Activated CD4-positive, alpha-beta memory T cell treated with anti-CD3 and anti-CD28 coated beads, Interleukin-2, amount 10 ng/mL, durations not matched to agents 7 days and 5 days (primary cell): ENCODE results near the gene INAFM1. TPM values are rescaled to one million over a fixed set of nuclear protein-coding genes. Genes with fewer than 3 reads are reported as not detected.

Experiments used
- CTCF ChIA-PET: fragments of 350-600 bp; sonication (Branson Sonifier 250); formaldehyde crosslinking; loops from one replicate; lab custom pipeline; 2021; ENCODE audit warnings: antibody characterized with exemption, inconsistent platforms; lab: Charles Lee
- POLR2A ChIA-PET: fragments of 350-600 bp; sonication (Branson Sonifier 250); formaldehyde crosslinking; loops from one replicate; lab custom pipeline; 2021; ENCODE audit warnings: antibody characterized with exemption; lab: Charles Lee
- DNase-seq: peaks from one replicate; pipeline ENCODE4 v3.0.0-alpha.2; 2020
- H3K27ac Mint-ChIP-seq: one replicate; pipeline ENCODE4 v1.8.0; 2021; ENCODE audit warnings: mild to moderate bottlenecking, mixed read lengths
- H3K27me3 Mint-ChIP-seq: one replicate; pipeline ENCODE4 v1.8.0; 2021; ENCODE audit warnings: mixed read lengths
- H3K36me3 Mint-ChIP-seq: one replicate; pipeline ENCODE4 v1.8.0; 2021; ENCODE audit warnings: low read depth, mixed read lengths
- H3K4me1 Mint-ChIP-seq: one replicate; pipeline ENCODE4 v1.8.0; 2021; ENCODE audit warnings: mixed read lengths
- H3K4me3 Mint-ChIP-seq: one replicate; pipeline ENCODE4 v1.8.0; 2021; ENCODE audit warnings: mild to moderate bottlenecking, mixed read lengths
- H3K9me3 Mint-ChIP-seq: one replicate; pipeline ENCODE4 v1.8.0; 2021; ENCODE audit warnings: mixed read lengths
- total RNA-seq, 2 experiments: library from RNA; stranded (reverse); gene quantifications; one replicate each; pipeline ENCODE4 v1.2.3, GENCODE V29; 2021

INAFM1 gene
- total RNA-seq, 2 experiments from 2014 or later: 12.6 to 13.9 TPM

DNA sequence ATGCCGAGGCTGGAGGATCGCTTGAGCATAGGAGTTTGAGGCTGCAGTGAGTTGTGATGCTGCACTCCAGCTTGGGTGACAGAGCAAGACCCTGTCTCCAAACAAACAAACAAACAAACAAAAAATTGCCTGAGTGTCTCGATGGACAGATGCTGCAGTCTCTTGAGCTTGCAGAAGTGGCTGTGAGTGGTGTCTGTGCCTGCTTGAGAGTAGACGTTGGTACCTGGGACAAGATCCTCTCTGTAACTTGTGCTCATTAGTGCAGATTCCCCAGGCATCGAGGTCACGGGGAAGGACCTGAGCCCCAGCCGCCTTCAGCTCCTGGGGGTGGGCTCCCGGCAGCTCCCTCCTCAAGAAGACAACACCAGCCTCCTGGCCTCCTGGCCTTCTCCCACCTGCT, 48.7 kb downstream of the INAFM1 start:
- Mint-ChIP-seq H3K9me3 (no peaks in the 10 kb centered on the region), H3K27ac (no peak overlapping the region), H3K27me3 (peaks cover 29% of the 10 kb centered on the region), H3K4me1 (peaks cover 4% of the 10 kb centered on the region), H3K4me3 (no peak overlapping the region), H3K36me3 (no peaks in the 10 kb centered on the region)
- DNase-seq: no peak
- ChIA-PET POLR2A (no interaction called here), CTCF (interaction anchor here (0.7 to 0.9 kb wide), 4 partner anchors 12 to 207 kb away, joined by 3 read pairs; partner anchors contain the start of gene DHX34)

DNA sequence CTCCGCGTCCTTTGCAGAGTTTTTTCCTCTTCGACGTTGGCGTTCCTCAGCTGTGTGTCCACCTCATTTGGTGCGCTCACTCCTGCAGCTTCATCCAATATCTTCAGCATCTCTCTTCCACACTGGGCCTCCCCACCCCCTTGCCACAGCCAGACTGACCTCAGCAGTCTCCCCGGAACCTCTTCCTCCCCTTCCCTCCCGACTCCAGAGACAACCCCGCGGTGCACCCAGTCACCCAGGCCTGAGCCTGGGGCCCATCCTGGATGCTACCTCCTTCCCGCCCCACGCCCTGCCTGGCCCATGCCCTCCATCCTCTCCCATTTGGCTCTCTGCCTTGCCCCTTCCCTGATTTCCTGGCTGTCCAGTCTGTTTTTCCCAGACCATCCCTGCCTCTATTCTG, 49.2 kb downstream of the INAFM1 start:
- Mint-ChIP-seq H3K36me3 (no peaks in the 10 kb centered on the region), H3K27me3 (peaks cover 29% of the 10 kb centered on the region), H3K27ac (no peak overlapping the region), H3K4me1 (peaks cover 4% of the 10 kb centered on the region), H3K9me3 (no peaks in the 10 kb centered on the region), H3K4me3 (no peak overlapping the region)
- ChIA-PET CTCF (interaction anchor here (0.6 to 0.7 kb wide), 2 partner anchors 110 to 207 kb away, joined by 3 read pairs; no protein-coding TSS in a partner anchor), POLR2A (no interaction called here)
- DNase-seq: no peak

DNA sequence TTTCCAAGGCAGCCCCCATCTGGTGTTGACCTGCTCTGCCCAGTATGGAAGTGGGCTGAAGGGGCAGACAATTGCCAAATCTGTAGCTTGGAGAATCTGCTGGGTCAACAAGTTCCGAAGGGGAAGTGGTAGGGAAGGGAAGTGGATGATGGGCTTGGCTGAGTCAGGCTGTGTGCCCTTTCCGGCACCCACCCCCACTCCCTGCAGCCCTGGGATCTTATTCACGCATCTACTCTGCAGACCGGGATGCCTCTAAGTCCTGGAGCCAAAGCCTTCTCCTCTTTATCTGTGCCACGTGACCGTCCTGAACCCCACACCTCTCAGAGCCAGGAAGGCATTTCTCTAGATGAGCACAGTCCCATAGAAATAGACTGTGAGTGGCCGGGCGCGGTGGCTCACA, 49.8 kb downstream of the INAFM1 start:
- ChIA-PET POLR2A (no interaction called here), CTCF (interaction anchor here (0.6 kb wide), 1 partner anchor 110 kb away, joined by 3 read pairs; no protein-coding TSS in a partner anchor)

More for the DNA sequence above, 49.8 kb downstream of the INAFM1 start:
- peaks cover 29% of the 10 kb centered on the region for H3K27me3 Mint-ChIP-seq
- H3K9me3 Mint-ChIP-seq: no peaks in the 10 kb centered on the region
- peaks cover 4% of the 10 kb centered on the region for H3K4me1 Mint-ChIP-seq
- no peak for DNase-seq
- no peak overlapping the region for H3K27ac Mint-ChIP-seq
- no peak overlapping the region for H3K4me3 Mint-ChIP-seq
- H3K36me3 Mint-ChIP-seq: no peaks in the 10 kb centered on the region

Other genes starting within 250 kb of the INAFM1 start
- 10 to 100 TPM; 56.2 to 56.3 TPM for gene TMEM160, start 226.3 kb upstream of the INAFM1 start, total RNA-seq
- 100 to 1,000 TPM in 1 of 2 experiments, 10 to 100 TPM in 1; 98.3 to 104 TPM for gene ZC3H4, start 161.1 kb upstream of the INAFM1 start, total RNA-seq
- gene SAE1, start 144.1 kb upstream of the INAFM1 start, total RNA-seq: 100 to 1,000 TPM; 150 TPM
- gene BBC3, start 43.7 kb upstream of the INAFM1 start, total RNA-seq: 10 to 100 TPM; 17.3 to 19.0 TPM
- 10 to 100 TPM; 29.9 to 30.2 TPM for gene CCDC9, start 18.4 kb upstream of the INAFM1 start, total RNA-seq
- gene C5AR1, start 35.0 kb downstream of the INAFM1 start, total RNA-seq: not detected
- gene C5AR2, start 57.3 kb downstream of the INAFM1 start, total RNA-seq: 1 to 10 TPM; 4.7 to 5.5 TPM
- gene DHX34, start 74.4 kb downstream of the INAFM1 start, total RNA-seq: 10 to 100 TPM; 10.3 to 10.5 TPM
- under 1 TPM in 1 of 2 experiments, not detected in 1; 0.18 TPM for gene MEIS3, start 144.6 kb downstream of the INAFM1 start, total RNA-seq
- gene SLC8A2, start 197.0 kb downstream of the INAFM1 start, total RNA-seq: not detected
- gene KPTN, start 209.3 kb downstream of the INAFM1 start, total RNA-seq: 1 to 10 TPM; 6.6 to 7.7 TPM
- 100 to 1,000 TPM; 117 to 119 TPM for gene NAPA, start 240.2 kb downstream of the INAFM1 start, total RNA-seq